HT-29 (cell line): Measurements from ENCODE around the gene IFNA8. TPM values are rescaled to one million over a fixed set of nuclear protein-coding genes. Genes with fewer than 3 reads are reported as not detected.
"Not testable (repeated sequence)": the region's sequence is repeated elsewhere in the genome, so short reads cannot be mapped to it uniquely, and the experiment has no call there.

Experiments used
- DNase-seq: peaks from one replicate; pipeline ENCODE4 v3.0.0-alpha.2; 2015; ENCODE audit warnings: low spot score
- total RNA-seq: library from RNA; depleted of rRNA; stranded (reverse); fragments of >200 nt; shearing (Covaris generic); gene quantifications from 2 replicates; pipeline ENCODE4 v1.2.3, GENCODE V29; 2014; rRNA removed

IFNA8 gene
- total RNA-seq, 1 experiment from 2014 or later: not detected

DNA sequence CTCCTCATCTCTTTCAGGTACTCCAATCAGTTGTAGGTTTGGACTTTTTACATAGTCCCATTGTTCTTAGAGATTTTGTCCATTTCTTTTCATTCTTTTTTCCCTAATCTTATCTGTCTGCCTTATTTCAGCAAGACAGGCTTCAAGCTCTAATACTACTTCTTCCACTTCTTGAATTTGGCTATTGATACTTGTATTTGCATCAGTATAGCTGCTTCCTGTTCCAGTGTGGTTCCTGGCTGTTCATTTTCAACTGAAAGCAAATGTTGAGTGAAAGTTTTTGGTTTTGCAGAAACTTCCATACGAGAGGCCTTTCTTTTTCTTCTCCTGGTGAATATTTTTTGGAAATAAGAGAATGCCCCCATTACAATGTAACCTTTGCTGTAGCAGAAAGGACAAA is 19.3 kb downstream of the IFNA8 start:
- no peak for DNase-seq

DNA sequence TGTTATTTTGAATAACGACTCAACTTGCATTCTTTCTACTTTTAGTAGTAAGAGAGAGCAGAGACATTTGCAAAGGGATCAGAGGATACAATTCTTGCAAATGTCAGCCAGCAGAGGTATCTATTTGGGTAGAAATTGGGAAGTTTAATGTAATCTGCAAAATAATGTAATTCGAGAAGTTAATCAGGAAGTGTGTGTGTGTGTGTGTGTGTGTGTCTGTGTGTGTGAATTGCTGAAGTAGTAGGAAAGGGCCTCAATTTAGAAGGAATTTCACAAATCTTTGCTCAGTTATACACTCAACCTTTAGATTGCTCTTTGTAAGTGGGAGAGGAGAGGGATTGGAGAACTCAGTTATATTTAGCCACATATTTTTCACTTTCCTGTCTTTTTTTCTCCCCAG is 20.3 kb downstream of the IFNA8 start:
- DNase-seq: no peak

GRCh38 chr9:21432672-21433425 is 23.9 kb downstream of the IFNA8 start:
- DNase-seq: no peak

GRCh38 chr9:21434202-21435014 is 25.5 kb downstream of the IFNA8 start:
- peak; percentile 88 for DNase-seq

GRCh38 chr9:21435015-21435383 is 26.1 kb downstream of the IFNA8 start:
- not testable (repeated sequence) for DNase-seq

DNA sequence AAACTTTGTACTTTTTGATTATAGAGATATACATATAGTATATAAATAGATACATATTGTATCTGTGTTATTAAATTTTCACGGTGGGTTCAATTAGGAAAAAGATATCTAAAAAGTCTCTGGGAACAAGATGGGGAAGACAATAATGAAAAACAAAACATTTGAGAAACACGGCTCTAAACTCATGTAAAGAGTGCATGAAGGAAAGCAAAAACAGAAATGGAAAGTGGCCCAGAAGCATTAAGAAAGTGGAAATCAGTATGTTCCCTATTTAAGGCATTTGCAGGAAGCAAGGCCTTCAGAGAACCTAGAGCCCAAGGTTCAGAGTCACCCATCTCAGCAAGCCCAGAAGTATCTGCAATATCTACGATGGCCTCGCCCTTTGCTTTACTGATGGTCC is 31.2 kb downstream of the IFNA8 start, which contains the start of gene IFNA1:
IFNA1 (plus strand) TSS at position 301 of the 400 bp plus-strand sequence; CDS start at position 370, 69 bp downstream.
- no peak for DNase-seq

- DNase-seq: no peak
Measured at GRCh38 chr9:21443849-21444625, 35.1 kb downstream of the IFNA8 start.

- DNase-seq: not testable (repeated sequence)
Measured at GRCh38 chr9:21449312-21449711, 40.4 kb downstream of the IFNA8 start.

- DNase-seq: no peak
Measured at GRCh38 chr9:21450733-21451394, 41.9 kb downstream of the IFNA8 start.

DNA sequence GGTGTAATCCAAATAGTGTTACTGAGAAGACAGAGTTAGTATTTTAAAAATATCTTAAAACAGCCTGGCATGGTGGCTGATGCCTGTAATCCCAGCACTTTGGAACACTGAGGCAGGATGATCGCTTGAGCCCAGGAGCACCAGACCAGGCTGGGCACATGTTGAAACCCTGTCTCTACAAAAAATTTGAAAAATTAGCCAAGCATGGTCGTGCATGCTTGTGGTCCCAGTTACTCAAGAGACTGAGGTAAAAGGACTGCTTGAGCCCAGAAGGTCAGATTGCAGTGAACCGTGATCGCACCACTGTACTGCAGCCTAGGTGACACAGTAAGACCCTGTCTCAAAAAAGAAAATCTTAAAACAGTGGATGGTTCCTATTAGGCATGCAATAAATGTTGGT is 43.8 kb downstream of the IFNA8 start:
- DNase-seq: no peak

DNA sequence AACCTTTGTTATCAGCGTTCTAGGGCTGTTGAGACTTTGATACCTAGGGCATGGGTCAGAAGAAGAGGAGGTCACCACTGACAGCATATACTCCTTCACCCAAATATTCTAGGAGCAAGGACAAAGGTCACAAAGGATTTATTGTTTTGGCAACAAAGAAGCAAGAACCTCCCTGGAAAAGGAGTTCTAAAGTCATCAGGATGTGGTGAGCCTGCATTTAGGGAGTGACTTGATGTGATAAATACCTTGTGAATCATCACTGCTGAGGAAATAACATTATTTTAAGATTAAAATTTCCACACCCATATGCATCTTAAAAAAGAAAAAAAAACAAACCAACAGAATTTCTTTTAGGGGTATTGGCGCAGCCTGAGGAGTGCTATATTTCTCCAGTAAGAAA is 45.2 kb downstream of the IFNA8 start:
- DNase-seq: no peak

- peak; percentile 59 for DNase-seq
Measured at GRCh38 chr9:21455320-21455719, 46.4 kb downstream of the IFNA8 start.

Other genes starting within 250 kb of the IFNA8 start
- gene IFNA21, start 242.5 kb upstream of the IFNA8 start, total RNA-seq: not detected in 2 replicates
- not detected in 2 replicates for gene IFNA4, start 221.5 kb upstream of the IFNA8 start, total RNA-seq
- gene IFNA7, start 206.9 kb upstream of the IFNA8 start, total RNA-seq: not detected in 2 replicates
- not detected in 2 replicates for gene IFNA10, start 202.0 kb upstream of the IFNA8 start, total RNA-seq
- gene IFNA16, start 191.8 kb upstream of the IFNA8 start, total RNA-seq: not detected in 2 replicates
- gene IFNA17, start 180.9 kb upstream of the IFNA8 start, total RNA-seq: not detected in 2 replicates
- not detected in 2 replicates for gene IFNA14, start 169.1 kb upstream of the IFNA8 start, total RNA-seq
- not detected in 2 replicates for gene IFNA5, start 103.8 kb upstream of the IFNA8 start, total RNA-seq
- 8.8 and 10.0 TPM in 2 replicates for gene KLHL9, start 73.7 kb upstream of the IFNA8 start, total RNA-seq
- gene IFNA6, start 58.2 kb upstream of the IFNA8 start, total RNA-seq: not detected in 2 replicates
- gene IFNA13, start 41.1 kb upstream of the IFNA8 start, total RNA-seq: not detected in 2 replicates
- not detected in 2 replicates for gene IFNA2, start 23.7 kb upstream of the IFNA8 start, total RNA-seq
- not detected in 2 replicates for gene IFNA1, start 31.3 kb downstream of the IFNA8 start, total RNA-seq
- gene IFNE, start 73.2 kb downstream of the IFNA8 start, total RNA-seq: 0.52 and 0.56 TPM in 2 replicates